ENCODE results near the gene GPAT2. TPM values are rescaled to one million over a fixed set of nuclear protein-coding genes. Genes with fewer than 3 reads are reported as not detected.

The GPAT2 gene
- total RNA-seq, 1 donor from 2014 or later = 9.4 TPM

Other genes with a start within 250 kb of the GPAT2 start
- gene ANKRD36C, start 43.1 kb downstream of the GPAT2 start, total RNA-seq = 12.1 TPM
- gene ADRA2B, start 81.7 kb upstream of the GPAT2 start, total RNA-seq = 9.4 TPM
- not detected for gene ASTL, start 103.6 kb upstream of the GPAT2 start, total RNA-seq
- gene DUSP2, start 110.5 kb upstream of the GPAT2 start, total RNA-seq = 7.2 TPM
- 85.6 TPM for gene STARD7, start 173.9 kb upstream of the GPAT2 start, total RNA-seq
- gene TMEM127, start 231.1 kb upstream of the GPAT2 start, total RNA-seq = 61.9 TPM
- 127 TPM for gene CIAO1, start 231.3 kb upstream of the GPAT2 start, total RNA-seq

Data from ascending aorta (tissue), 1 donor.